Heart left ventricle (tissue), 13 donors: Measurements from ENCODE around the gene AJUBA.

Source experiments
- CTCF ChIP-seq, 12 donors: fragments of 200-600 bp; sonication (generic) in 4 of 12; IDR thresholded peaks; one replicate each; pipeline versions ENCODE4 v1.5.0 to v1.8.0; 2018 to 2022; ENCODE audit warnings: antibody characterized with exemption in 12 of 12, mild to moderate bottlenecking in 5 of 12
- POLR2A ChIP-seq, 2 donors: fragments of 450-650 bp; IDR thresholded peaks; one replicate each; pipeline ENCODE4 v1.6.1; 2017; ENCODE audit warnings: antibody characterized with exemption in 2 of 2, mild to moderate bottlenecking in 2 of 2, moderate library complexity in 2 of 2
- donor health status: ischemic (EF 13 %, LVEDD 7.1; RV severe dilation, severe dysfunction).
- donor health status: DM: no; HTN: yes; CAD: no.
- donor health status: DM: no; HTN: no; CAD: no.
- donor health status: ischemic (EF 25% LVEDD 6.9; RV normal size, moderate dysfunction).
- donor health status: ischemic (EF 25% LVEDD 5.7; RV mildly dilated, moderate dysfunction).
- donor health status: ischemic (EF 35%, LVEDD 5.7; RV mildly dilated, moderate dysfunction).
- donor health status: nonischemic (EF 11% LVEDD 7.7; RV severe dilation, severe dysfunction).
- donor health status: DM: yes; HTN: yes; CAD: no.
- donor health status: PGD.
- donor health status: ischemic (EF 29% LVEDD 5.4; RV normal size, mild dysfunction).
- donor health status: nonischemic (EF 23%, LVEDD 6.1; RV moderate dilation, normal function).

- TF ChIP-seq CTCF (IDR thresholded peaks at IDR 0.05) (no peak), POLR2A (IDR thresholded peaks at IDR 0.05) (no peak)
Observed at GRCh38 chr14:22945642-22946041, 36.7 kb downstream of the AJUBA start.
